K562 (cell line): Measurements from ENCODE around the gene SORBS2. TPM values are rescaled to one million over a fixed set of nuclear protein-coding genes. Genes with fewer than 3 reads are reported as not detected.

Experiments
- ATAC-seq: fragments of 200-7000 bp; cut with Tn5 transposase; 3 replicates; pipeline ENCODE4 v1.9.1; 2020; ENCODE audit warnings: moderate library complexity
- BruUV-seq: library from RNA; stranded (reverse); fragments of 400-500 nt; replicated peaks from 2 replicates; lab custom pipeline; 2021; lab: Mats Ljungman, UMichigan
- CTCF ChIA-PET: fragments of 300-600 bp; formaldehyde crosslinking; extraction: SDS; loops from one replicate; lab custom pipeline; 2021; ENCODE audit warnings: low intra/inter-chr PET ratio; lab: Yijun Ruan, JAX
- POLR2A ChIA-PET: fragments of 300-600, 350-650 bp; sonication (Branson Sonifier 250); formaldehyde crosslinking; extraction: SDS; loops from one replicate; lab custom pipeline; 2021; ENCODE audit warnings: antibody characterized with exemption, inconsistent platforms; lab: Yijun Ruan, JAX
- DNase-seq, 4 experiments: peaks; one replicate each; pipeline versions ENCODE4 v3.0.0 to v3.0.0-alpha.2; 2011 to 2018; ENCODE audit warnings: low spot score in 3 of 4, mixed read lengths in 3 of 4; ENCODE audit errors: extremely low read depth in 1 of 4
- FAIRE-seq: peaks from 2 replicates; lab custom pipeline; 2011; peaks lifted over from hg19 to GRCh38; lab: Jason Lieb, UNC
- H2AFZ ChIP-seq: 2 replicates; pipeline ENCODE4 v1.6.0; 2011; ENCODE audit warnings: low read depth, low read length, control low read depth, inconsistent platforms
- H3K27ac ChIP-seq: fragments of 200-600 bp; 3 replicates; pipeline ENCODE4 v1.8.0; 2011; ENCODE audit warnings: low read depth, mild to moderate bottlenecking, control low read depth, inconsistent platforms, low read length, moderate library complexity, mixed read lengths; ENCODE audit errors: extremely low read depth
- H3K27me3 ChIP-seq, 2 experiments: fragments of 300-600 bp in 1 of 2; 2 replicates in 1 of 2; 3 replicates in 1 of 2; pipeline versions ENCODE4 v1.6.0 to v1.8.0; 2011; ENCODE audit warnings: inconsistent platforms in 2 of 2, low read length in 2 of 2, mild to moderate bottlenecking in 1 of 2, mixed read lengths in 1 of 2, moderate library complexity in 1 of 2; ENCODE audit not compliant: control insufficient read depth in 2 of 2, insufficient read depth in 2 of 2
- H3K36me3 ChIP-seq: fragments of 300-600 bp; 3 replicates; pipeline ENCODE4 v1.8.0; 2011; ENCODE audit warnings: mild to moderate bottlenecking, low read length, inconsistent platforms; ENCODE audit not compliant: control insufficient read depth, insufficient read depth
- H3K4me1 ChIP-seq, 2 experiments: fragments of 200-600 bp in 1 of 2; replicated peaks in 1 of 2; 2 replicates in 1 of 2; 3 replicates in 1 of 2; pipeline versions ENCODE4 v1.5.1 to v1.8.0; 2011; ENCODE audit warnings: inconsistent platforms in 2 of 2, low read length in 2 of 2, mild to moderate bottlenecking in 1 of 2, mixed read lengths in 1 of 2, moderate library complexity in 1 of 2; ENCODE audit not compliant: control insufficient read depth in 2 of 2, insufficient read depth in 2 of 2
- H3K4me2 ChIP-seq: 2 replicates; pipeline ENCODE4 v1.6.1; 2011; ENCODE audit warnings: low read length, control low read depth, inconsistent platforms, mixed read lengths; ENCODE audit not compliant: insufficient read depth
- H3K4me3 ChIP-seq: fragments of 200-600 bp; sonication (generic), shearing (Covaris generic); 2 replicates; pipeline ENCODE4 v1.5.1; 2016; ENCODE audit warnings: control low read depth, inconsistent platforms
- H3K79me2 ChIP-seq: fragments of 200-600 bp; 3 replicates; pipeline ENCODE4 v1.8.0; 2011; ENCODE audit warnings: low read length, inconsistent platforms; ENCODE audit not compliant: control insufficient read depth, insufficient read depth
- H3K9ac ChIP-seq, 2 experiments: 2 replicates each; pipeline versions ENCODE4 v1.6.0 to v1.6.1; 2011; ENCODE audit warnings: low read depth in 2 of 2, low read length in 2 of 2, control low read depth in 1 of 2, inconsistent platforms in 1 of 2, mild to moderate bottlenecking in 1 of 2, mixed read lengths in 1 of 2; ENCODE audit not compliant: insufficient read depth in 1 of 2
- H3K9me1 ChIP-seq: one replicate; pipeline ENCODE4 v1.6.0; 2011; ENCODE audit warnings: inconsistent platforms, mild to moderate bottlenecking, low read length, moderate library complexity; ENCODE audit not compliant: control insufficient read depth, insufficient read depth
- H3K9me3 ChIP-seq: replicated peaks from 2 replicates; pipeline ENCODE4 v1.5.1; 2011; ENCODE audit warnings: low read depth, low read length, inconsistent platforms; ENCODE audit not compliant: control insufficient read depth, insufficient read depth
- H4K20me1 ChIP-seq: replicated peaks from 2 replicates; pipeline ENCODE4 v1.6.1; 2011; ENCODE audit warnings: low read length, inconsistent platforms, mixed read lengths; ENCODE audit not compliant: control insufficient read depth, insufficient read depth
- ATF1 ChIP-seq, 2 experiments: fragments of 450-650 bp in 1 of 2; IDR thresholded peaks; 2 replicates each; pipeline ENCODE4 v1.6.1; 2016; ENCODE audit warnings: missing compliant biosample characterization in 1 of 2, missing genetic modification characterization in 1 of 2
- CEBPG ChIP-seq, 3 experiments: fragments of 200-800 bp in 1 of 3; sonication (Bioruptor generic) in 1 of 3; sonication (generic) in 1 of 3; formaldehyde crosslinking in 1 of 3; IDR thresholded peaks in 2 of 3; conservative IDR thresholded peaks in 1 of 3; 2 replicates each; pipeline versions ENCODE4 v1.6.1 to v1.8.0; 2016 to 2022; ENCODE audit warnings: missing compliant biosample characterization in 2 of 3, missing genetic modification characterization in 2 of 3, mild to moderate bottlenecking in 1 of 3, missing genetic modification reagents in 1 of 3
- JUND ChIP-seq, 2 experiments: IDR thresholded peaks; 2 replicates in 1 of 2; 3 replicates in 1 of 2; pipeline ENCODE4 v1.6.1; 2011; ENCODE audit warnings: borderline replicate concordance in 2 of 2, low read depth in 2 of 2, low read length in 2 of 2, improper control_type of control experiment in 1 of 2, missing biosample characterization in 1 of 2, missing genetic modification characterization in 1 of 2, missing genetic modification reagents in 1 of 2
- MECOM ChIP-seq: fragments of 250-450 bp; sonication (Bioruptor Pico); IDR thresholded peaks from 2 replicates; pipeline ENCODE4 v1.8.0; 2022; ENCODE audit warnings: inconsistent platforms
- POU5F1 ChIP-seq: fragments of 150-350 bp; IDR thresholded peaks from 2 replicates; pipeline ENCODE4 v1.6.1; 2014; ENCODE audit warnings: borderline replicate concordance, low read length, low read depth, mild to moderate bottlenecking; ENCODE audit not compliant: partially characterized antibody
- TGIF2 ChIP-seq: sonication (generic); formaldehyde crosslinking; IDR thresholded peaks from 2 replicates; pipeline ENCODE4 v1.8.1; 2022; ENCODE audit warnings: mild to moderate bottlenecking, missing genetic modification reagents, moderate library complexity
- ZC3H11A ChIP-seq: IDR thresholded peaks from 2 replicates; pipeline ENCODE4 v1.6.1; 2012; ENCODE audit warnings: low read depth, low read length, improper control_type of control experiment
- WGBS: fragments of 100-300 bp; shearing (Covaris generic); methylation state at CpG from one replicate; pipeline ENCODE4 v1.1.6; 2016; ENCODE audit warnings: low coverage, mixed read lengths; ENCODE audit not compliant: insufficient coverage; ENCODE audit errors: missing lambda C conversion rate; 5-methylcytosine and 5-hydroxymethylcytosine counted together
- in situ Hi-C: fragments of 300-500 bp; cut with MboI; formaldehyde crosslinking; loops from 4 replicates; pipeline ENCODE4 v1.15.0; 2018; ENCODE audit warnings: inconsistent platforms, mixed read lengths
- intact Hi-C: fragments of 100-400 bp; cut with micrococcal nuclease; formaldehyde crosslinking; loops from 2 replicates; pipeline ENCODE4 v1.14.2; 2022
- polyA plus RNA-seq, 8 experiments: library from polyadenylated mRNA; depleted of rRNA in 4 of 8; stranded (reverse) in 5 of 8; unstranded in 3 of 8; fragments of >200 nt; fragmentation: Nextera tagmentation in 2 of 8; fragmentation: Illumina TruSeq in 1 of 8; extraction: Ambion mirVana in 2 of 8; extraction: Trizol in 1 of 8; gene quantifications; 2 replicates each; pipeline versions ENCODE4 v1.2.1 to v1.2.3, GENCODE V29; 2011 to 2014; ENCODE audit warnings: inconsistent platforms in 1 of 8, missing spikeins in 1 of 8
- total RNA-seq, 7 experiments: library from RNA; depleted of rRNA in 6 of 7; stranded (reverse); fragments of >200 nt in 6 of 7; fragmentation: Illumina TruSeq in 2 of 7; extraction: Trizol in 2 of 7; gene quantifications; 2 replicates each; pipeline versions ENCODE4 v1.2.1 to v1.2.3, GENCODE V29; 2011 to 2021; ENCODE audit warnings: low replicate concordance in 1 of 7
- TF ChIP-seq, protein P1 (sequence below): fragments of 450-650 bp; IDR thresholded peaks from 2 replicates; pipeline ENCODE4 v1.6.1; 2014; ENCODE audit warnings: low read depth, mild to moderate bottlenecking, moderate library complexity, borderline replicate concordance
- TF ChIP-seq, protein P2 (sequence below): fragments of 250-450 bp; sonication (Bioruptor Pico); IDR thresholded peaks from 2 replicates; pipeline ENCODE4 v1.8.0; 2021; ENCODE audit warnings: mild to moderate bottlenecking, moderate library complexity

The SORBS2 gene
- total and polyA plus RNA-seq, 9 of the 15 experiments (the other 6 are each of a cell fraction or from before 2014, with no cell fraction given), result 0.29 TPM; not detected in 8

DNA sequence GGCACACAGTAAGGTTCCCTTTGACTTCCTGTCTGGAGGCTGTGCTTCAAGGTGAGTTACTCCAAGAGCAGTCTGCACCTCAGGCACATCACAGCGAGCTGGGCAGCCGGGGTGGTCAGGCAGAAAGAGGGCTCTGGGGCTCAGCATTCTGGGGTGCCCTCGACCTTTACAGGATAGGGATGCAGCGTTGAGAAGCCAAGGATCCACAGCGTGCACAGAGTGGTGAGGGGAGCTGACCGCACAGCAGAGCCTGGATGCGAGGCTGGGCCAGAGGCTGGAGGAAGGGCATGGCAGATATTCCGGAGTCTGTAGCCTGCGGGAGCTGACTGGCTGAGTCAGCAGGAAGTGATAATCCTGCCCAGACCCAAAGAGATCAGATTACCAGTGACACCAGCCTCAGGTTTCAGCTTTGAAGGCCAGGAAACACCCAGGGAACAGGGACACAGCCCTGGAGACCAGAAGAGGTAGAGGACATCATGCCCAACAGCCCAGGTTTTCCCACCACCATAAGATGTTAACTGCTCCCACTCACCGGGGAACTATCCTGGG, 238.3 kb downstream of the SORBS2 start (continued):
- TF ChIP-seq JUND (IDR thresholded peaks at IDR 0.05; ENCODE audit: borderline replicate concordance, low read depth, low read length) (peak; percentile 90), JUND (tag; IDR thresholded peaks at IDR 0.05; ENCODE audit: borderline replicate concordance, low read depth, low read length) (peak; percentile 88; the same call in 2 of the 3 replicates)

DNA sequence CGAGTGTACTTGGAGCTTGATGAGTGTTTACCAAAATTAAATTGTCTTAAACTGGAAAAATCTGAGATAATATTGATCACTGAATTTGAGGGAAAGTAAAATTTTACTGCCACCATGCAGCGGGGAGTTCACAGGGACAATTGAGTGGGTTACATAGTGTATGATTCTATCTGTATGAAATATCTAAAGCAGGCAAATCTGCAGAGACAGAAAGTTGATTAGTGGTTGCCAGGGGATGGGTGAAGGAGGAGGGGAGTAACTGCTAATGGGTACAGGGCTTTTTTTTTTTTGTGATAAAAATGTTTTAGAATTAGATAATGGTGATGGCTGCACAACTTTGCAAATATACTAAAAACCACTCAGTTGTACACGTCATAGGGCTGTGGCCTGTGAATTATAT, 241.3 kb downstream of the SORBS2 start:
- no peaks in the 10 kb centered on the region for H4K20me1 ChIP-seq
- intact Hi-C loops (no loop called here), in situ Hi-C loops (no loop called here)
- H3K9me3 ChIP-seq, result no peaks in the 10 kb centered on the region
- DNase-seq (no peak), FAIRE-seq (no peak), ATAC-seq (no peak)
- no peaks in the 10 kb centered on the region for H3K79me2 ChIP-seq
- no peak overlapping the region for H2AFZ ChIP-seq
- H3K27me3 ChIP-seq, result no peaks in the 10 kb centered on the region
- CTCF ChIA-PET, result no interaction called here
- POLR2A ChIA-PET, result no interaction called here
- no peak overlapping the region for H3K4me3 ChIP-seq
- peaks cover 7 to 22% of the 10 kb centered on the region in 2 experiments for H3K4me1 ChIP-seq
- H3K9me1 ChIP-seq, result no peaks in the 10 kb centered on the region
- H3K36me3 ChIP-seq, result no peaks in the 10 kb centered on the region
- H3K4me2 ChIP-seq, result no peak overlapping the region
- TF ChIP-seq, protein P1, sequence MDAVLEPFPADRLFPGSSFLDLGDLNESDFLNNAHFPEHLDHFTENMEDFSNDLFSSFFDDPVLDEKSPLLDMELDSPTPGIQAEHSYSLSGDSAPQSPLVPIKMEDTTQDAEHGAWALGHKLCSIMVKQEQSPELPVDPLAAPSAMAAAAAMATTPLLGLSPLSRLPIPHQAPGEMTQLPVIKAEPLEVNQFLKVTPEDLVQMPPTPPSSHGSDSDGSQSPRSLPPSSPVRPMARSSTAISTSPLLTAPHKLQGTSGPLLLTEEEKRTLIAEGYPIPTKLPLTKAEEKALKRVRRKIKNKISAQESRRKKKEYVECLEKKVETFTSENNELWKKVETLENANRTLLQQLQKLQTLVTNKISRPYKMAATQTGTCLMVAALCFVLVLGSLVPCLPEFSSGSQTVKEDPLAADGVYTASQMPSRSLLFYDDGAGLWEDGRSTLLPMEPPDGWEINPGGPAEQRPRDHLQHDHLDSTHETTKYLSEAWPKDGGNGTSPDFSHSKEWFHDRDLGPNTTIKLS, result no peak
- no peak for TF ChIP-seq CEBPG (CRISPR knock-in tag; IDR thresholded peaks at IDR 0.05)
- TF ChIP-seq CEBPG (tag; conservative IDR thresholded peaks at IDR 0.05 in 1 of 2, IDR thresholded peaks at IDR 0.05 in 1 of 2), result no peak
- no peak for TF ChIP-seq ZC3H11A
- TF ChIP-seq, protein P2, sequence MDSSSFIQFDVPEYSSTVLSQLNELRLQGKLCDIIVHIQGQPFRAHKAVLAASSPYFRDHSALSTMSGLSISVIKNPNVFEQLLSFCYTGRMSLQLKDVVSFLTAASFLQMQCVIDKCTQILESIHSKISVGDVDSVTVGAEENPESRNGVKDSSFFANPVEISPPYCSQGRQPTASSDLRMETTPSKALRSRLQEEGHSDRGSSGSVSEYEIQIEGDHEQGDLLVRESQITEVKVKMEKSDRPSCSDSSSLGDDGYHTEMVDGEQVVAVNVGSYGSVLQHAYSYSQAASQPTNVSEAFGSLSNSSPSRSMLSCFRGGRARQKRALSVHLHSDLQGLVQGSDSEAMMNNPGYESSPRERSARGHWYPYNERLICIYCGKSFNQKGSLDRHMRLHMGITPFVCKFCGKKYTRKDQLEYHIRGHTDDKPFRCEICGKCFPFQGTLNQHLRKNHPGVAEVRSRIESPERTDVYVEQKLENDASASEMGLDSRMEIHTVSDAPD (CRISPR knock-in tag), result no peak
- no peak for TF ChIP-seq MECOM (CRISPR knock-in tag)
- TF ChIP-seq TGIF2 (CRISPR knock-in tag), result no peak
- TF ChIP-seq ATF1 (CRISPR knock-in tag; IDR thresholded peaks at IDR 0.05), result no peak
- TF ChIP-seq ATF1 (tag; IDR thresholded peaks at IDR 0.05), result no peak
- no peak for TF ChIP-seq POU5F1
- 28% methylated on average over 3 of the region's 3 CpGs for WGBS
- H3K9ac ChIP-seq, result no peak overlapping the region
- BruUV-seq, result no TSS peak
- no peak overlapping the region for H3K27ac ChIP-seq
